ENCODE results near the gene NLRP9. TPM values are rescaled to one million over a fixed set of nuclear protein-coding genes. Genes with fewer than 3 reads are reported as not detected.

The NLRP9 gene
- polyA plus RNA-seq, 12 donors, result not detected

Other genes starting within 250 kb of the NLRP9 start
- gene SSC5D, start 250.0 kb downstream of the NLRP9 start, polyA plus RNA-seq (ENCODE audit: insufficient read length in 12 of 12), result 10 to 100 TPM in 11 of 12 donors, not detected in 1; 12.2 to 37.5 (median 19.3) TPM
- gene SBK2, start 201.3 kb downstream of the NLRP9 start, polyA plus RNA-seq (ENCODE audit: insufficient read length in 12 of 12), result 10 to 100 TPM in 1 of 12 donors, 1 to 10 TPM in 10, not detected in 1; 1.1 to 18.7 (median 3.2) TPM
- gene SBK3, start 192.9 kb downstream of the NLRP9 start, polyA plus RNA-seq (ENCODE audit: insufficient read length in 12 of 12), result under 1 TPM in 3 of 12 donors, not detected in 9; 0.12 to 0.46 (median 0.18) TPM
- gene ZNF579, start 157.6 kb downstream of the NLRP9 start, polyA plus RNA-seq (ENCODE audit: insufficient read length in 12 of 12), result 10 to 100 TPM in 7 of 12 donors, 1 to 10 TPM in 4, not detected in 1; 7.3 to 26.0 (median 10.5) TPM
- gene FIZ1, start 138.9 kb downstream of the NLRP9 start, polyA plus RNA-seq (ENCODE audit: insufficient read length in 12 of 12), result 10 to 100 TPM in 9 of 12 donors, 1 to 10 TPM in 2, not detected in 1; 9.2 to 16.3 (median 11.0) TPM
- gene ZNF524, start 138.1 kb downstream of the NLRP9 start, polyA plus RNA-seq (ENCODE audit: insufficient read length in 12 of 12), result 10 to 100 TPM in 1 of 12 donors, 1 to 10 TPM in 9, not detected in 2; 4.2 to 11.2 (median 6.4) TPM
- 10 to 100 TPM in 1 of 12 donors, 1 to 10 TPM in 10, not detected in 1; 4.5 to 11.0 (median 5.5) TPM for gene ZNF865, start 132.8 kb downstream of the NLRP9 start, polyA plus RNA-seq (ENCODE audit: insufficient read length in 12 of 12)
- 10 to 100 TPM in 2 of 12 donors, 1 to 10 TPM in 9, not detected in 1; 5.6 to 14.3 (median 6.5) TPM for gene ZNF784, start 113.8 kb downstream of the NLRP9 start, polyA plus RNA-seq (ENCODE audit: insufficient read length in 12 of 12)
- 10 to 100 TPM in 11 of 12 donors, not detected in 1; 14.0 to 42.9 (median 18.9) TPM for gene ZNF580, start 97.4 kb downstream of the NLRP9 start, polyA plus RNA-seq (ENCODE audit: insufficient read length in 12 of 12)
- 10 to 100 TPM in 11 of 12 donors, not detected in 1; 17.9 to 33.7 (median 21.9) TPM for gene ZNF581, start 94.8 kb downstream of the NLRP9 start, polyA plus RNA-seq (ENCODE audit: insufficient read length in 12 of 12)
- gene CCDC106, start 90.2 kb downstream of the NLRP9 start, polyA plus RNA-seq (ENCODE audit: insufficient read length in 12 of 12), result 10 to 100 TPM in 11 of 12 donors, not detected in 1; 10.1 to 17.1 (median 11.7) TPM
- gene U2AF2, start 83.4 kb downstream of the NLRP9 start, polyA plus RNA-seq (ENCODE audit: insufficient read length in 12 of 12), result 100 to 1,000 TPM in 8 of 12 donors, 10 to 100 TPM in 3, not detected in 1; 80.0 to 151 (median 109) TPM
- 100 to 1,000 TPM in 2 of 12 donors, 10 to 100 TPM in 9, not detected in 1; 44.1 to 113 (median 68.9) TPM for gene EPN1, start 63.2 kb downstream of the NLRP9 start, polyA plus RNA-seq (ENCODE audit: insufficient read length in 12 of 12)
- gene RFPL4A, start 20.7 kb upstream of the NLRP9 start, polyA plus RNA-seq (ENCODE audit: insufficient read length in 12 of 12), result 1 to 10 TPM in 2 of 12 donors, under 1 TPM in 4, not detected in 6; 0.50 to 1.4 (median 0.66) TPM
- 1 to 10 TPM in 3 of 12 donors, under 1 TPM in 2, not detected in 7; 0.41 to 1.5 (median 1.3) TPM for gene RFPL4AL1, start 30.7 kb upstream of the NLRP9 start, polyA plus RNA-seq (ENCODE audit: insufficient read length in 12 of 12)
- under 1 TPM in 1 of 12 donors, not detected in 11; 0.05 TPM for gene NLRP11, start 93.6 kb upstream of the NLRP9 start, polyA plus RNA-seq (ENCODE audit: insufficient read length in 12 of 12)
- gene NLRP4, start 98.1 kb upstream of the NLRP9 start, polyA plus RNA-seq (ENCODE audit: insufficient read length in 12 of 12), result not detected
- not detected for gene NLRP13, start 193.9 kb upstream of the NLRP9 start, polyA plus RNA-seq (ENCODE audit: insufficient read length in 12 of 12)
- not detected for gene NLRP8, start 209.4 kb upstream of the NLRP9 start, polyA plus RNA-seq (ENCODE audit: insufficient read length in 12 of 12)
- not detected for gene NLRP5, start 248.4 kb upstream of the NLRP9 start, polyA plus RNA-seq (ENCODE audit: insufficient read length in 12 of 12)